GOT3 (cell line): Measurements from ENCODE around the gene COL6A2.
"Not testable (repeated sequence)": the region's sequence is repeated elsewhere in the genome, so short reads cannot be mapped to it uniquely, and the experiment has no call there.

Experiments used
- DNase-seq: peaks from one replicate; lab custom pipeline; 2025; ENCODE audit warnings: mixed read lengths; lab: John Stamatoyannopoulos, UW

COL6A2 gene

GRCh38 chr21:46155514-46156377 lies 57.8 kb downstream of the COL6A2 start, which contains the start of gene FTCD:
TSS of gene FTCD (minus strand) at chr21:46155579. CDS start at chr21:46155523, 56 bp downstream.
- no peak for DNase-seq

GRCh38 chr21:46156378-46156645 lies 58.4 kb downstream of the COL6A2 start:
- DNase-seq, result no peak

GRCh38 chr21:46156678-46157077 lies 58.8 kb downstream of the COL6A2 start:
- DNase-seq, result no peak

- no peak for DNase-seq
These were observed 59.6 kb downstream of the COL6A2 start for GRCh38 chr21:46157396-46157986.

- DNase-seq, result no peak
These were observed 60.1 kb downstream of the COL6A2 start for GRCh38 chr21:46157987-46158451.

GRCh38 chr21:46158666-46159300 lies 60.9 kb downstream of the COL6A2 start:
- no peak for DNase-seq

- DNase-seq, result no peak
These were observed 61.5 kb downstream of the COL6A2 start for GRCh38 chr21:46159390-46159789.

GRCh38 chr21:46159841-46160656 lies 62.1 kb downstream of the COL6A2 start:
- DNase-seq, result no peak

GRCh38 chr21:46160657-46160906 lies 62.7 kb downstream of the COL6A2 start:
- no peak for DNase-seq

GRCh38 chr21:46160907-46161632 lies 63.2 kb downstream of the COL6A2 start:
- DNase-seq, result no peak

GRCh38 chr21:46161633-46162592 lies 64.0 kb downstream of the COL6A2 start:
- no peak for DNase-seq

GRCh38 chr21:46163380-46163779 lies 65.5 kb downstream of the COL6A2 start:
- no peak for DNase-seq

GRCh38 chr21:46165098-46165497 lies 67.2 kb downstream of the COL6A2 start:
- DNase-seq, result no peak

GRCh38 chr21:46168238-46168637 lies 70.3 kb downstream of the COL6A2 start:
- no peak for DNase-seq

GRCh38 chr21:46168659-46169386 lies 70.9 kb downstream of the COL6A2 start:
- DNase-seq, result no peak

GRCh38 chr21:46170436-46171193 lies 72.7 kb downstream of the COL6A2 start:
- not testable (repeated sequence) for DNase-seq

GRCh38 chr21:46171585-46171984 lies 73.7 kb downstream of the COL6A2 start:
- DNase-seq, result no peak

- DNase-seq, result no peak
These were observed 74.3 kb downstream of the COL6A2 start for GRCh38 chr21:46171996-46172862.
